HG03196 (cell line): ENCODE results near the gene PLD4.

Experiments
- ATAC-seq: cut with Tn5 transposase; IDR thresholded peaks from one replicate; pipeline ENCODE4 v1.9.1; 2021; ENCODE audit not compliant: unreplicated experiment

The PLD4 gene

GRCh38 chr14:104973135-104973384 is 48.4 kb downstream of the PLD4 start:
- no peak for ATAC-seq

GRCh38 chr14:104973385-104974145 is 48.9 kb downstream of the PLD4 start:
- no peak for ATAC-seq

GRCh38 chr14:104974146-104974541 is 49.5 kb downstream of the PLD4 start:
- ATAC-seq, result no peak

GRCh38 chr14:104974665-104975390 is 50.1 kb downstream of the PLD4 start:
- no peak for ATAC-seq

- no peak for ATAC-seq
These were observed 51.0 kb downstream of the PLD4 start for GRCh38 chr14:104975481-104976197.

- ATAC-seq, result no peak
These were observed 51.7 kb downstream of the PLD4 start for GRCh38 chr14:104976198-104977007.

- no peak for ATAC-seq
These were observed 52.5 kb downstream of the PLD4 start for GRCh38 chr14:104977008-104977680.

- ATAC-seq, result no peak
These were observed 53.3 kb downstream of the PLD4 start, which contains the start of gene AHNAK2 for GRCh38 chr14:104977681-104978653. Gene AHNAK2, minus strand, starts transcription at chr14:104978374. Its CDS starts 137 bp downstream, at chr14:104978237.

- ATAC-seq, result no peak
These were observed 54.3 kb downstream of the PLD4 start for GRCh38 chr14:104978746-104979691.

- no peak for ATAC-seq
These were observed 55.3 kb downstream of the PLD4 start for GRCh38 chr14:104979758-104980610.

GRCh38 chr14:104980611-104981531 is 56.2 kb downstream of the PLD4 start:
- ATAC-seq, result no peak

- ATAC-seq, result no peak
These were observed 57.2 kb downstream of the PLD4 start for GRCh38 chr14:104981699-104982541.

- no peak for ATAC-seq
These were observed 58.0 kb downstream of the PLD4 start for GRCh38 chr14:104982548-104983230.
